Kidney epithelial cell (primary cell): ENCODE data around the gene SDCCAG8. TPM values are rescaled to one million over a fixed set of nuclear protein-coding genes. Genes with fewer than 3 reads are reported as not detected.

Experiments used
- DNase-seq: peaks from one replicate; pipeline ENCODE4 v3.0.0-alpha.2; 2010; ENCODE audit warnings: low read depth
- H3K27me3 ChIP-seq: 2 replicates; pipeline ENCODE4 v1.6.0; 2011; ENCODE audit warnings: low read length; ENCODE audit not compliant: control insufficient read depth, insufficient read depth
- H3K36me3 ChIP-seq: 2 replicates; pipeline ENCODE4 v1.5.1; 2011; ENCODE audit warnings: low read length; ENCODE audit not compliant: control insufficient read depth, insufficient read depth
- H3K4me3 ChIP-seq: 2 replicates; pipeline ENCODE4 v1.5.1; 2011; ENCODE audit warnings: low read depth, mild to moderate bottlenecking, control low read depth, low read length
- total RNA-seq: library from RNA; depleted of rRNA; stranded (reverse); fragments of >200 nt; gene quantifications from 2 replicates; pipeline ENCODE4 v1.2.3, GENCODE V29; 2015
- TF ChIP-seq, protein P1 (sequence below): IDR thresholded peaks from 2 replicates; pipeline ENCODE4 v1.5.1; 2011; ENCODE audit warnings: mild to moderate bottlenecking, moderate library complexity, low read length, control low read depth, inconsistent platforms; ENCODE audit not compliant: insufficient read depth, poor library complexity, severe bottlenecking

SDCCAG8 gene
- total RNA-seq, 1 donor from 2014 or later: 46.9 TPM

DNA sequence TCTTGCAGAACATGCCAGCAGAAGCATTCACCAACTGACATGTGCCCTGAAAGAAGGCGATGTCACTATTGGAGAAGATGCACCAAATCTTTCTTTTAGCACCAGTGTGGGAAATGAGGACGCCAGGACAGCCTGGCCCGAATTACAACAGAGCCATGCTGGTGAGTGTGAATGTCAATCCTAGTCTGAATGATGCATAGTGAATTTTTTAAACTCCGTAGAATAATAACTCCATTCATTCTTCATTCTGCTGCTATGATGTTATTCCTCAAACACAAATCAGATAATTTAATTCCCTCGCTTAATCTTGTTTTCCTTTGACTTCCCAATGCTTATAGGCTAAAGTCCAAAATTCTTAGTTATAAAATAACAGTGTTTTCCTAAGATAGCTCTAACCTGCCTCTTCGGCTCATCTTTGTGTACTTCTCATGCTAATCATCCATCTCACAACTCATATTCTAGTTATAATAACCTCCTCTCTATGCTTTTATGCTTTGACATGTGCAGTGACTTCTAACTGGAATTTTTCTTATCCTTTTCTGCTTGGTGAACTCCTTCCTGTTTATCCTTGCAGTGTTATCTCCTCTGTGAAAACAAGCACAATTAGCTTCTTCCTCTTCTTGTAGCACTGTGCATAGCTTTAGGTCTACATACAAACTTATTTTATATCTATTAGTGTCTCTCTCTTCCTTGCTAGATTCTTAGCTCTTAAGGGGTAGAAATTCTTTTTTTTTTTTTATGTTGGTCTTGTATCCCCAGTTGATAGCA is 14.4 kb downstream of the SDCCAG8 start:
- H3K4me3 ChIP-seq: no peak overlapping the region
- TF ChIP-seq, protein P1, sequence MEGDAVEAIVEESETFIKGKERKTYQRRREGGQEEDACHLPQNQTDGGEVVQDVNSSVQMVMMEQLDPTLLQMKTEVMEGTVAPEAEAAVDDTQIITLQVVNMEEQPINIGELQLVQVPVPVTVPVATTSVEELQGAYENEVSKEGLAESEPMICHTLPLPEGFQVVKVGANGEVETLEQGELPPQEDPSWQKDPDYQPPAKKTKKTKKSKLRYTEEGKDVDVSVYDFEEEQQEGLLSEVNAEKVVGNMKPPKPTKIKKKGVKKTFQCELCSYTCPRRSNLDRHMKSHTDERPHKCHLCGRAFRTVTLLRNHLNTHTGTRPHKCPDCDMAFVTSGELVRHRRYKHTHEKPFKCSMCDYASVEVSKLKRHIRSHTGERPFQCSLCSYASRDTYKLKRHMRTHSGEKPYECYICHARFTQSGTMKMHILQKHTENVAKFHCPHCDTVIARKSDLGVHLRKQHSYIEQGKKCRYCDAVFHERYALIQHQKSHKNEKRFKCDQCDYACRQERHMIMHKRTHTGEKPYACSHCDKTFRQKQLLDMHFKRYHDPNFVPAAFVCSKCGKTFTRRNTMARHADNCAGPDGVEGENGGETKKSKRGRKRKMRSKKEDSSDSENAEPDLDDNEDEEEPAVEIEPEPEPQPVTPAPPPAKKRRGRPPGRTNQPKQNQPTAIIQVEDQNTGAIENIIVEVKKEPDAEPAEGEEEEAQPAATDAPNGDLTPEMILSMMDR: no peak
- H3K36me3 ChIP-seq: no peaks in the 10 kb centered on the region
- no peak for DNase-seq
- H3K27me3 ChIP-seq: no peaks in the 10 kb centered on the region

DNA sequence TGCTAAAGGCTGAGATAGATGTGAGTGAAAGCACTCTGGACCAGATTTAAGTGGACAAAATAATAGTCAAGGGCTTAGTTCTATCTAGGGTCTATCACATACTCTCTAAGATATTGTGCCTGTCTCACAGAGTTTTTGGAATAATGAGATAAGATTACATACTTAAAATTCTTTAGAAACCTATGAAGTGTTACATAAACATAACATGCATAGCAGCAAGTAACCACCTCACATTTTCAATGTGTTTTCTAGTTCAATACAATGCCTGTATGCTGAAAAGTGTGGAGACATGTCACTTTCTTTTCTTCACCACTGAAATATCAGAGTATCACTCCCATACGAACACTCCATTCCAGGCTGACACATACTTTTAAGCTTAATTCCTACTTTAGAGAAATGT is 16.2 kb downstream of the SDCCAG8 start:
- Histone ChIP-seq H3K4me3 (no peak overlapping the region), H3K36me3 (no peaks in the 10 kb centered on the region), H3K27me3 (no peaks in the 10 kb centered on the region)
- TF ChIP-seq, protein P1: no peak
- DNase-seq: no peak

DNA sequence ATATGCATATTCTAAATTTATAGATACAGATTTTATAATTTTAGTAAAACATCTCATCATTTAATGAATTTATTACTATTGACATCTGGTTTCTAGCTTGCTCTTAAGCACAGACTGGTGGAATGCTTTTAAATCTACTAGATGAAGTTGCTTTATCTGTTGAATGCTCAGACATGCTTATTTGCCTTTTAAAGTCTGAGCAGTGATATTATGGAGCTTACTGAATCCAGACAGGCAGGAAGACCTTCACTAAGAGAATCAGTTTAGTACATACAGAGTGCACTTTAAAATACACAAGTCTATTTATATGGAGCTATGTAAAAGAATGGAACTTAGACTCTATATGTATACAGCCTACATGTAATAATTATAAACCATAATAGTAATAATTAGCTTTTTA is 16.6 kb downstream of the SDCCAG8 start:
- no peaks in the 10 kb centered on the region for H3K36me3 ChIP-seq
- no peaks in the 10 kb centered on the region for H3K27me3 ChIP-seq
- H3K4me3 ChIP-seq: no peak overlapping the region
- DNase-seq: no peak
- TF ChIP-seq, protein P1: no peak

DNA sequence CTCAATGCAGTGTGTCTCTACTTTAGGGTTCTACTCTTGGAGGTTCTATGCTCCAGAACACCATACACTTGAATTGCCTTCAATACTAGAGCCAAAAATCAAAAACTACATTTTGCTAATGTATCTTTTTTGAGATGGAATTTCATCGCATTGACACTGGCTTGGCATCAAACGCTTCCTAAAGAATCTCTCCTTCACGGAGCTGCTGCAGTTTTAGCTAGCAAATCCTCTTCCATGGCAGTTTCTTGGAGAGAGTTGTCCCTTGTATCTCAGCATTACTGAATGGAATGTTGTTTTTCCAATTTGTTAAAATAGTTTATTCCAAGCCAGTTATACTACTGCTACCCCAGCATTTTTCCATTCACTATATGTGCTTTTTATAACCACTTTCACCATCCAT is 17.7 kb downstream of the SDCCAG8 start:
- Histone ChIP-seq H3K36me3 (no peaks in the 10 kb centered on the region), H3K4me3 (no peak overlapping the region), H3K27me3 (no peaks in the 10 kb centered on the region)
- DNase-seq: no peak
- TF ChIP-seq, protein P1: no peak

DNA sequence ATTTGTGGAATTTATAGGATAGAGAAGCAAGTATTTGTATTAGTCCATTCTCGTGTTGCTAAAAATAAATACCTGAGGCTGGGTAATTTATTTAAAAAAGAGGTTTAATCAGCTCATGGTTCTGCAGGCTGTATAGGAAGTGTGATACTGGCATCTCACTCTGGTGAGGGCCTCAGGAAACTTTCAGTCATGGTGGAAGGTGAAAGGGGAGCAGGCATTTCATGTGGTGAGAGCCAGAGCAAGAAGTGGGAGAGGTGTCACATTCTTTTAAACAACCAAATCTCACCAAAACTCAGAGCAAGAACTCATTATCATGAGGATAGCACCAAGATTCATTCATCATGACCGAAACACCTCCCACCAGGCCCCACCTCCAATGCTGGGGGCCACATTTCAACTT is 18.1 kb downstream of the SDCCAG8 start:
- TF ChIP-seq, protein P1: no peak
- DNase-seq: no peak
- Histone ChIP-seq H3K4me3 (no peak overlapping the region), H3K27me3 (no peaks in the 10 kb centered on the region), H3K36me3 (no peaks in the 10 kb centered on the region)

DNA sequence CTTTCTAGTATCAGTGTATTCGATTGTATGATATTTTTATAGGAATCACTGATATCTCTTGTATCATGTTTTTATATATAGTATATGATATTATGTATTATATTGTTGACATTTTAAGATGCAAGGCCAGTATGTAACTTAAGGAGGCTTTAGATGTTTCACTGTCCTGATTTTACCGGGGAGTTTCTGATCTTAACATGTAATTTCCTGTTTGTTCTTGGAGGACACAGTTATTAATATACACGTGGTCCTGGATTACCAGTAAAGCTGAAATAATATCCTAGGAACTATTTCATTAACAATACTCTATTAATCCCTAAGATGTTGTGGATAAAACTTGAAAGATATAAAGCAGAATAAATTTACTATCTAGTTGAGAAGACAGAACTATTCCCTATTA is 19.5 kb downstream of the SDCCAG8 start:
- H3K36me3 ChIP-seq: no peaks in the 10 kb centered on the region
- no peak for DNase-seq
- H3K4me3 ChIP-seq: no peak overlapping the region
- TF ChIP-seq, protein P1: no peak
- H3K27me3 ChIP-seq: no peaks in the 10 kb centered on the region
